ENCODE results near the gene COL4A2.

The COL4A2 gene

GRCh38 chr13:110306960-110307766, at the start of gene COL4A2, which contains the start of gene COL4A1:
TSS of gene COL4A2 (plus strand) at chr13:110307284. CDS start at chr13:110307904, 620 bp downstream.
TSS of gene COL4A1 (minus strand) at chr13:110307157. CDS start at chr13:110307027, 130 bp downstream.
- DNase-seq, result peak; percentile 62

GRCh38 chr13:110257408-110257807, 49.7 kb upstream of the COL4A2 start:
- DNase-seq, result no peak

DNA sequence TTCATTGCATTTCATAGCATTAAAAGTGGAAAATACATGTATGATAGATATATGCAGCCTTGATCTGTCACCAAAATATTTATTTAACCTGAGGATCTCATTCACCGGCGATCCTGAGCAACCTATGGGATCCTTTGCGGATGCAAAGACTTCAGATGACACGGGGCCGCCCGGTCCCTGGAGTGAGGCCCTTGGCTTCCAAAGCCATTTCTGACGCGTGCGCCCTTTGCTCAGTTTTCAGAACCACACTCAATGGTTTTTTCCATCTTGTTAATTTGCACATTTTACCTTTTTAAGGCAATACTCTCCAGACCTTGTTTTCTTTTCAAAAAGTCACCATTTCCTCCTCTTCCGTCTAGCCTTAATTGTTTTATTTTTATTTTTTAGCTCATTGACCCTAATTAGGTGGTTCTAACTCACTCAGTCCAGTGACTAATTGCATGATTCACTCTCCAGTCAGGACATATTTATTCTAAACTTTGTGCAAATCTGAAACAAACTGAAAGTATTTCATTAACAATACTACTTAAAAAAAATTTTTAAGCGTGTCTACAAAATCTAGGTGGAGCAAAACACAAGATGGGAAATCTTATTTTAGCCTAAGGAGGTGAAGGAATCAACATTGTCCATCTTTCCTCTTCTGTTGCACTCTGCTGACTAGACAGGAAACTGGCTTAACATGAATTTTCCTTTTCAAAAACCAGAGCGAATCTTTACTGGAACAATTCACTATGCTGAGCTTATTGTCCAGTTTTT, 48.0 kb upstream of the COL4A2 start:
- DNase-seq, result no peak

GRCh38 chr13:110259651-110260050, 47.4 kb upstream of the COL4A2 start:
- no peak for DNase-seq

DNA sequence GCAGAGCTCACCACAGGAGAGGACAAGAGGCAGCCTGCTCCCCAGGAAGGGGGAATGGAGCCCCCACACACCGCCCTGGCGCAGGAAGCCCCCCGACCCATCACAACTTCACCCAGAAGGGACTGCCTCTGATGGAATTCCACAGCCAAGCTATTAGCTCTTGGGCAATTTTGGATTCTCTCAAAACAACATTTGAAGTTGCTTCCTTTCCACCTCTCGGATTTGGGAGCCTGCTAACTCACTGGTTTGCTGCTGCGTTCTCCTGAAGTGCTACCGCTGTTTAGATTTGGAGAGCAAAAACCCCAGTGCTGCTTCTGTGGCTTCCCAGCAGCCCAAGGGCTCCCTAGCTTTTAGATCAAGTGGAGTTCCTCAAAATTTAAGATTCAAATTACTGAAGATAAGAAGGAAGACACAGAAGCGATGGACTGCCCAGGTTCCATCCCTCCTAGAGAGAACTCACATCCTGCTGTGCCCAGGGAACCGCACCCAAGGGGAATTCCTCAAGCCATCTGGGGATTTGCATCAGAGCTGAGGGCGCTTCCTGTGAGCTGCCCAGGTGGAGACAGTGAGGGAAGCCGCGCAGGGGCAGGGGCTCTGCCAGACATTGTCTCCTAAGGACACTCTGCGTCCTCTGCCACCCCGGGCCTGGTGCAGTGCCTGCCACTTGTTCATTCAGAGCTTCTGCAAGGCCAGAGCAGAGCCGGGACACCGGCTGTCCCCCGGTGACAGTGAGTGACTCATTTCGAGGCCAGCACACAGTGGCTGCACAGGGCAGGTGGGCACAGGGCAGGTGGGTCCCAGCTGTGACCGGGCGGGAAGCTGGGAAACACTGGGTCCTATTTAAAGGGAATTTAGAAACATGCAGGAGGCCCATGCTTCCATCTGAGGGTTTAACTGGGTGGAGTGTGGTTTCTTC, 45.7 kb upstream of the COL4A2 start:
- no peak for DNase-seq

GRCh38 chr13:110262082-110262436, 45.0 kb upstream of the COL4A2 start:
- no peak for DNase-seq

- no peak for DNase-seq
These were observed 44.4 kb upstream of the COL4A2 start for GRCh38 chr13:110262508-110263291.

- DNase-seq, result no peak
These were observed 43.7 kb upstream of the COL4A2 start for GRCh38 chr13:110263404-110263803.

DNA sequence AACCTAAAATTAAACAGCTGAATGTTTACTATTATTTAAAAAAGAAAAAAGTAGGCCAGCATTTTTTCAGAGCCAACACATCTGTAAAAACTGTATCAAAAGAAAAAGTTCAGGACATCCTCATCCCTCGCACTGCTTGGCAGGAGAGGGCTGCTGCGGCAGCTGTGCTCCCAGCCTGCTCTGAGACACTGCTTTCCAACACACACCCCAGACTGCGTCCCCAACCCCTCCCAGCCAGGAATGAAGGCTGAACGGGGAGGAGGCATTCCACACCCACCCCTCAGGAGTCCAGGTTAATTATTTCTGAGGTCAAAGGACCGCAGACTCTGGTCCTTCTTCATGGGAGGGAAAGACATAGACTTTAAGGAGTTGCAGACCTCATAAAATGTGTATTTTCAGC, 43.2 kb upstream of the COL4A2 start:
- DNase-seq, result no peak

DNA sequence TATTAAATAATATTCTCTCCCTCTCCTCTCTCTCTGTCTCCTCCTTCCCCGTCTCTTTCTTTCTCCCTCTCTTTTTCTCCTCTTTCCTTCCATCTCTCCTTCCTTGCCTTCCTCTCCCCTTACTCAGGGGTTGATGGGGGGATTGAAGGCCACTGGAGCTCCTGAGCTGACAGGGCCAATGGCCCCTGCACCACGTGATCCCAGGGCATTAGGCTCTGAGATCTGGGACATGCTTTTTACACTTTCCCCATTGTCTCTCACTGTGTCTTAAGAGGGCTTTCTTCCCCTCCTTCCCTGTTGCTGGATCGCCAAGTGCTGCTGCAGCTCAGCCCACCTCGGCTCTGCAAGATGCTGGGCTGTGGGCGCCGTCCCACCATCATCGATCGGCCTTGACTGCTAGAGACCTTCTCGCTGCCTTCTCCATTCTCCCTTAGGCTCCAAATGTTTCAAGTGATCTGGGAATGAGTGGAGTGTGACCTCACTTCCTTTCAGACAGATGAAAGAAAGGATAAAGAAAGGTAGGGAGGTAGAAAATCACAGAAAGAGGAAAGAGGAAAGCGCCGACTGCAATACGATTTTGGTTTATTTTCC, 42.3 kb upstream of the COL4A2 start:
- no peak for DNase-seq

GRCh38 chr13:110265341-110265681, 41.8 kb upstream of the COL4A2 start:
- no peak for DNase-seq

GRCh38 chr13:110265682-110266430, 41.2 kb upstream of the COL4A2 start:
- DNase-seq, result no peak

- no peak for DNase-seq
These were observed 40.7 kb upstream of the COL4A2 start for GRCh38 chr13:110266431-110266809.

DNA sequence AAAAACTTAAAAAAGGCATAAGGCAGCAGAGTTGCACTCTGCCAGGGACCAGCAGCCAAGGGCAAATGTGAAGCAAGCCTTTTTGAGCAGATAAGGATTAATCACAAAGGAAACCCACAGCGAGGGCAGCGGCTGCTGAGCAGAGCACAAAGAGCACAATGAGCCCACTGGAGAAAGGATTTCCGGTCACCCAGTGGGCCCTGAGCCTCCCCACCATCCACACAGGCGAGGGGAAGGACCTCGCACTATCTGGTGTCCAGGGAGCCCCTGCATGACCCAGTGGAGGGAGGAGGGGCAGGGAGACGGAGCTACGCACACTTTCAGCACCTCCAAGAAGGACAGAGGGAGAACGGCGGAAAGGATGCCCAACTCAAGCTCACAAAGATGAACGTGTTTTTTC, 40.1 kb upstream of the COL4A2 start:
- no peak for DNase-seq

DNA sequence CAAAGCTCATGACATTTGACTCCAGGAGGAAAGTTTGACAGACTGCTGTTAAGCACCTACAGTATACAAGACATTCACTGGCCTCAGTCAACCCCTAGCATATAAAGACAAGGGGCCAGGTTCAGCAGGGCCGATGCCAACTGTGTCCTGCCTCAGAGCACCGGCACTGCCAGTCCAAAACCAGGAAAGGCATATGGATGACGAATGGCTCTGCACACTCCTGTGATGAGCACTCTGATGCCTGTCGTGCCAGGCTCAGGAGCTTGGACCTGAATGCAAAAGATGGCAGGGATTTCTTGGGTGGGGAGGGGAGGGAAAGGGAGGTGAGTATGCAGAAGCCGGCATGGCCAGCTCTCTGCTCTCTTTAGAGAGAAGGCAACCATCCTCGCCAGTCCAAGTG, 39.0 kb upstream of the COL4A2 start:
- DNase-seq, result no peak

GRCh38 chr13:110268576-110269185, 38.4 kb upstream of the COL4A2 start:
- peak; percentile 20 for DNase-seq

GRCh38 chr13:110269509-110270185, 37.4 kb upstream of the COL4A2 start:
- DNase-seq, result no peak

- DNase-seq, result no peak
These were observed 36.6 kb upstream of the COL4A2 start for GRCh38 chr13:110270507-110270906.

DNA sequence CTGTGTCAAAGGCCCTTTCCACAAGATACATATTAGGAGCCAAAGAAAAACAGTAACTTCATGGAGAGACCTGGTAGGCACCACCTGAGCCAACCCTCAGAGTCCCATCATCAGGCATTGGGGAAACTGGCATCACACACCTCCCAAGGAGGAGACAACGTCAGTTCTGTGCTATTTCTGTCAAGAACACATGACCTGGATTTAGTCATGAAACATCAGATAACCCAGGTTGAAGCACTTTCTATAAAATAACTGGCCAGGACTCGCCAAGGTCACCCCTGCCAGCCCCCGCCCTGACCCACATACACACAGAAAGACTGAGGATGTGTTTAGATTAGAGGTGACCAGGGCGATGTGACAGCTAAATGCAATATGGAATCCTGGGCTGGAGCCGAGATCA, 35.8 kb upstream of the COL4A2 start:
- DNase-seq, result no peak

DNA sequence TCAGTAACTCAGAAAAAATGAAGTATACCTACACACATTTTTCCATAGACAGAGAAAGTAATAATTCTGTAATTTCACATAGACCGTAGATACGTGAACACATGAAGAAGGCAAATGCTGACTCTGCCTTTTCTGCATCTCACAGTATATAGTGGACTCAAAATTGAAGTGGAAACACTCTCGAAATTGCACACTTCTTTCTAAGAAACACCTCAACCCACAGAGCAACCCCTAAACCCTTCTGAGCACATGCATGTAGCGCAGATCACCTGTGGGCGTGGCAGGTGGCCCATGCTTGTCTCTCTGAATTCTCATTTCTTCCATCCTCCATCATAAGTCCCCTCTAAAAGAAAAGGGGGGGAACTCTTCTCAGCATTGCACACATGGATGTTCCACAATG, 34.9 kb upstream of the COL4A2 start:
- DNase-seq, result no peak

Data from COR-L47 (cell line).